ENCODE data around the gene MYPN. TPM values are rescaled to one million over a fixed set of nuclear protein-coding genes. Genes with fewer than 3 reads are reported as not detected.
A peak's percentile ranks its signal among the peaks of the same experiment; 100 is the strongest.

Gene MYPN
- total RNA-seq, 2 donors from 2014 or later = not detected

DNA sequence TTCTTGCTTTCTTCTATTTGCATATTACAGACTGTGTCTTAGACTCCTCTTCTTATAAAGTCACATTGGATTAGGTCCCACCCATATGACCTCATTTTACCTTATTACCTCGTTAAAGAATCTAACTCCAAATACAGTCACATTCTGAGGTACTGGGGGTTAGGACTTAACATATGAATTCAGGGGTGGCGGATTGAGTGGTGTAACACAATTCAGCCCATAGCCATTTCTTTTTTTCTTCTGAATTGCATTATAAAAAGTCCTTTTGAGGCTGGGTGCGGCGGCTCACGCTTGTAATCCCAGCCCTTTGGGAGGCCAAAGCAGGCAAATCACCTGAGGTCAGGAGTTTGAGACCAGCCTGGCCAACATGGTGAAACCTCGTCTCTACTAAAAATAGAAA lies 27.4 kb upstream of the MYPN start:
- peaks cover 6% of the 10 kb centered on the region for H3K4me1 Mint-ChIP-seq (ENCODE audit: low read depth)
- no peak overlapping the region for H3K4me3 Mint-ChIP-seq
- peaks cover 7% of the 10 kb centered on the region for H3K27me3 Mint-ChIP-seq (ENCODE audit: low read depth)
- H3K27ac Mint-ChIP-seq = no peak overlapping the region
- no peak for DNase-seq
- no peak for ATAC-seq (replicated peaks in 1 of 2)
- H3K9me3 Mint-ChIP-seq = no peaks in the 10 kb centered on the region
- H3K36me3 Mint-ChIP-seq (ENCODE audit: insufficient read depth in 2 of 2) = no peaks in the 10 kb centered on the region

DNA sequence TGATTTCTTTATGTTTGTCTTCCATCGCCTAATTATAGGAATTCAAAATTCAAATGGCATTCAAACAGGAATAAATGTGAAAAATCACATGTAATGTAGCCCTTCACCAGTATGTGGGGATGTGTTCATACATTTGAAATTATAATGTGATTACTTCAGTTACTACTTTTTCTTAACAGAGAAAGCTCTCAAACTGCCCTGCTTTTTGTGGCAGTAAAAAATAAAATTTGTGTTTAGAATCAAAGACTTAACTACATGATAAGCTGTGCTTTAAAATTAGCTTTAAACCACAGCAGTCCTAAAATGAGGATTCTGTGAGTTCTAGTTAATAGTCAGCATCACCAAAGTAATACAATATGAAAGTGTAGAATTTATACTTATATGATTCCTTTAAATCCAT lies 26.4 kb upstream of the MYPN start:
- Mint-ChIP-seq H3K9me3 (no peaks in the 10 kb centered on the region), H3K4me3 (no peak overlapping the region), H3K27ac (no peak overlapping the region), H3K4me1 (ENCODE audit: low read depth) (peaks cover 4% of the 10 kb centered on the region), H3K27me3 (ENCODE audit: low read depth) (peaks cover 7% of the 10 kb centered on the region), H3K36me3 (ENCODE audit: insufficient read depth in 2 of 2) (no peaks in the 10 kb centered on the region)
- no peak for DNase-seq
- no peak for ATAC-seq (replicated peaks in 1 of 2)

DNA sequence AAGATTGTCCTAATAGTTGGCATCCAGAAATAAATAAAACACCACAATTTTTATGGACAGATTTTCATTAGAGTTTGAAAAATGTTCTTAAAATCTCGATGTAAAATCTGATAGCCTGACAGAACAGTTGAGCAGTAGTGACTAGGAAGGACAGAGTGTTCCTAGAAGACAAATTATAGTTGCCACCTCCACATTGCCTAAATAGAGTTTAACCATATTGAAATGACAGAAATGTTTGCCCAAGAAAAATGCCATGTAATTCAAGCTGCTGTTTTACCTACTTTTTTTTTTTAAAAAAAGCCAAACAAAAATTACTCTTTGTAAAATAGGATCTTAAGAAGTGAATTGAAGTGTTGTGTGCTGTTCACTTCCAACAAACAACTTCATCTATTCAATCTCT lies 25.3 kb upstream of the MYPN start:
- Mint-ChIP-seq H3K36me3 (ENCODE audit: insufficient read depth in 2 of 2) (no peaks in the 10 kb centered on the region), H3K9me3 (no peaks in the 10 kb centered on the region), H3K27me3 (ENCODE audit: low read depth) (peaks cover 7% of the 10 kb centered on the region), H3K4me3 (no peak overlapping the region), H3K4me1 (ENCODE audit: low read depth) (peaks cover 14% of the 10 kb centered on the region), H3K27ac (no peak overlapping the region)
- ATAC-seq (replicated peaks in 1 of 2) (no peak), DNase-seq (no peak)

DNA sequence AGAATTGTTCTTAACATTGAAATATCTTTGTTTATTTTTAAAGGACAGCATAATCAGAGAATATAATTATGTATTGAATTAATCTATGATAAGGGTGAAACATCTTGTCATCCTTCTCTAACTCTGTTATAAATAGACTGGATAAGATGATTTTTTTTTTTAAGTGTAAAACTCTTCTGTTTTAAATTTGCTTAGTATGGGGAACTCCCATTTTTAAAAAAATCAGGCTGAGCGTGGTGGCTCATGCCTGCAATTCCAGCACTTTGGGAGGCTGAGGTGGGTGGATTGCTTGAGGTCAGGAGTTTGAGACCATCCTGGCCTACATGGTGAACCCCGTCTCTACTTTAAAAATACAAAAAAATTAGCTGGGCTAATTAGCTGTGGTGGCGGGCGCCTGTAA lies 24.8 kb upstream of the MYPN start:
- Mint-ChIP-seq H3K9me3 (no peaks in the 10 kb centered on the region), H3K27me3 (ENCODE audit: low read depth) (peaks cover 7% of the 10 kb centered on the region), H3K4me1 (ENCODE audit: low read depth) (peaks cover 17% of the 10 kb centered on the region), H3K27ac (no peak overlapping the region), H3K4me3 (no peak overlapping the region), H3K36me3 (ENCODE audit: insufficient read depth in 2 of 2) (no peaks in the 10 kb centered on the region)
- no peak for DNase-seq
- no peak for ATAC-seq (replicated peaks in 1 of 2)

DNA sequence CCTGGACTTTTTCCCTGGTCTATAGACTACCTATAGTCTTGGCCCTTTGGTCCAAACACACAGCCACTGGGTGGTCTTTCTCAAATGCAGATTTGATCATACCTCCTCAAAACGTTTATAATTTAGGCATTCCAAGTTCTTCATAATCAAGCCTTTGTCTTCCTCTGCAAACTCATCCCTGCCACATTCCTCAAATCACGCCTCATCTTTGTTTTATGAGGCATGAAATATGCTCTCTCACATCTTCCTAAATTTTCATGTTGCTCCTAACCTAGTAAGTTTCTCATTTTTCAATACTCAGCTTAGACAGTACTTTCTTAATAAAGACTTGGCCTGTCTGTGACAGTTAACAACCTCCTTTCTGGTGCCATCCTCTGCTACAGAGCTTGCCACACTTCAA lies 23.3 kb upstream of the MYPN start:
- Mint-ChIP-seq H3K27ac (no peak overlapping the region), H3K36me3 (ENCODE audit: insufficient read depth in 2 of 2) (no peaks in the 10 kb centered on the region), H3K27me3 (ENCODE audit: low read depth) (peaks cover 7% of the 10 kb centered on the region), H3K4me1 (ENCODE audit: low read depth) (peaks cover 19% of the 10 kb centered on the region), H3K9me3 (no peaks in the 10 kb centered on the region), H3K4me3 (no peak overlapping the region)
- ATAC-seq (replicated peaks in 1 of 2) (no peak), DNase-seq (no peak)

DNA sequence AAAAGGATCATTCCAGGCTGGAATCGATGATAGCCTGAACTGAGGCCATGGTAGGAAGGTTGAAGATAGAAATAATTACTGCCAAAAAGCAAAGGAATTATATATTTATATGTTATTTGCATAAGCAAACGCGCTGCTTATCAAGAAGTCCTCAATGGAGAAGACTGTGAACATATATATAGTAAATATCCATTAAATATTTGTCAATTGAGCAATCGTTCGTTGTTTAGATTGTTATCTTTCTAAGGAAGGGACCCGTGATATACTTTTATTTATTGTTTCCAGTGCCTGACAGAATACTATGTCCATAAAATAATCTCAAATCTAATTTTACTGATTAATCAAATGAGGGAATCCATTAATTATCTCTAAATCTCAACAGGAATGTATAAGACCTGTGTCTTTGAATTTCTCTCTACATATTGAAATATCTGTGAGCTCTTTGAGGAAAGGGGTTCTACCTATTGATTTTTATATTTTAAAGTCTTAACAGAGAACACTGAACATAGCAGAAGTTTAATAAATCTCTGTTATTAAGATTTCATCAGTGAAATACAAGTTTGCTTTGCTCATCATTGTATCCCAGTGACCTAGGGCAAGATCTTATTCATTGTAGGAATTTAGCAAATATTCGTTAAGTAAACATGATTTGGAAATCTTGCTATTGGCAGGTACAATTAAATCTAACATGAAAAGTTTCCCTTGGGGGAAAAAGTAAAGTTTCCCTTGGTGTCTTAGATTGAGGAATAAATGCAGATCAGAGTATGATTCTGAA lies 22.2 kb upstream of the MYPN start:
- peaks cover 19% of the 10 kb centered on the region for H3K4me1 Mint-ChIP-seq (ENCODE audit: low read depth)
- H3K9me3 Mint-ChIP-seq = no peaks in the 10 kb centered on the region
- no peak for ATAC-seq (replicated peaks in 1 of 2)

DNA sequence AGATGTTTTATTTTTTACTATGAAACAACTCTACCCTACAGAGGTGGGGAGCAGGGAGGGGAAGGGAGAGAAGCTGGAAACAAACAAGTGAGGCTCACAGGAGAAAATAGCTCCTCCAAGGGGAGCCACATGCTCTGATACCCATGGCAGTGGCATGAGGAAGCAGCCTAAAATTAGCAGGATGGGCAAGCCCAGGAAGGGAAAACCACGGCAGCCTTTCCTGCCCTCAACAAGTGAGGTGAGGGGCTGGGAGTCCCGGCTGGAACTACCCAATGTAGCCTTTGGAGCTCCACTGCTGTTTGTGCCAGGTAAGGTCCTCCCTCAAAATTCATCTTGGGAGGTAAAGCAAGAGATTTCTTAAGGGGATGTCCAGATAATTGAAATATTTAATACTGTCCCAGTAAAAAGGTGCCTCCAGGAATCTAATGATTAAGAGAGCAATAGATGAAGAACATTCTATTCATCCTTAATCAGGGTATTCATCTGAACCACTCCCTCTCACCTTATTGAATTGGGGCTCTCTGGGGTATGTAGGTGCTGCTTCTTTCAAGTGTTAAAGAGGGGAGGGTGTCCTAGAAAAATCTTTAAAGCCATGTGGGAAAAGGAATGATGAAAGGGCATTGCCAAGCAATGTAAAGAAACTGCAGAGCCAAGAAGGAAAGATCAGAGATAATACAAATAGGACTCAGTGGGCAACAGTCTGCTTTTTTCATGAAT lies 21.4 kb upstream of the MYPN start:
- Mint-ChIP-seq H3K27ac (no peak overlapping the region), H3K27me3 (ENCODE audit: low read depth) (peaks cover under 1% of the 10 kb centered on the region), H3K36me3 (ENCODE audit: insufficient read depth in 2 of 2) (no peaks in the 10 kb centered on the region), H3K4me1 (ENCODE audit: low read depth) (peaks cover 19% of the 10 kb centered on the region), H3K4me3 (no peak overlapping the region), H3K9me3 (no peaks in the 10 kb centered on the region)
- ATAC-seq (replicated peaks in 1 of 2) = no peak
- no peak for DNase-seq

More for the DNA sequence above, 22.2 kb upstream of the MYPN start:
- no peak overlapping the region for H3K4me3 Mint-ChIP-seq
- H3K27ac Mint-ChIP-seq = no peak overlapping the region
- no peaks in the 10 kb centered on the region for H3K36me3 Mint-ChIP-seq (ENCODE audit: insufficient read depth in 2 of 2)
- H3K27me3 Mint-ChIP-seq (ENCODE audit: low read depth) = peaks cover 7% of the 10 kb centered on the region
- DNase-seq = no peak

DNA sequence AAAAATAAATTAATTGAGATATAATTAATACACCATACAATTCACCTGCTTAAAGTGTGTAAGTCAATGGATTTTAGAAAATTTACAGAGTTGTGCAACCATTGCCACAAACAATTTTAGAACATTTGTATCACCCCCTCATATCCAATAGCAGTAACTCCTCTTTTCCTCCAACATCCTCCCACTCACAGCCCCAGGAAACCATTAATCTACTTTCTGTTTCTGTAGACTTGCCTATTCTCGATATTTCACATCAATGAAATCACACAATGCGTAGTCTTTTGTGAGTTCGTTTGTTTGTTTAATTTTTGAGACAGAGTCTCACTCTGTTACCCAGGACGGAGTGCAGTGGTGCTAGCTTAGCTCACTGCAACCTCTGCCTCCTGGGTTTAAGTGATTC lies 20.5 kb upstream of the MYPN start:
- peak in 1 of 2 donors; percentile 19 for DNase-seq
- ATAC-seq (replicated peaks in 1 of 2) = peak; percentile 62 to 77
- H3K4me1 Mint-ChIP-seq (ENCODE audit: low read depth) = peaks cover 19% of the 10 kb centered on the region
- H3K36me3 Mint-ChIP-seq (ENCODE audit: insufficient read depth in 2 of 2) = no peaks in the 10 kb centered on the region
- peak overlapping the region; percentile 5 to 9 for H3K4me3 Mint-ChIP-seq
- H3K9me3 Mint-ChIP-seq = no peaks in the 10 kb centered on the region
- no peak overlapping the region for H3K27ac Mint-ChIP-seq
- H3K27me3 Mint-ChIP-seq (ENCODE audit: low read depth) = no peaks in the 10 kb centered on the region

DNA sequence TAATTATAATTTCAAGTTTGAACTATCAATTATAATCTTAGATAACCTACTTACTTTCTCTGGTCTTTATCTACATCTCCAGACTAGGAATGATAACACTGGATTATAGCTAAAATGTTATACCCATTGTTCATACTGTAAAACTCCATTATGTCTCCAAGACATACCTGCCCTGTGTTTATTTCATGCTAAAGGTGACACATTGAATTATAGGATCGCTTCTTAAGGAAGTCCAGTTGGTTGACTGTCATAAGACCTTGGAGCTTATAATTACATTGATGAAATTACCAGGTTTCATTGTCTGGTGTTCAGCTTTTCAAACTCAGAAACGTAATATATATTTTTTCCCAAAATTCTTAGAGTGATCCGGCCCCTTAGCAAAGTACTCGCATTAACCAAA lies 18.7 kb upstream of the MYPN start:
- H3K36me3 Mint-ChIP-seq (ENCODE audit: insufficient read depth in 2 of 2) = no peaks in the 10 kb centered on the region
- peaks cover 23% of the 10 kb centered on the region for H3K4me1 Mint-ChIP-seq (ENCODE audit: low read depth)
- no peak overlapping the region for H3K27ac Mint-ChIP-seq
- H3K27me3 Mint-ChIP-seq (ENCODE audit: low read depth) = no peaks in the 10 kb centered on the region
- DNase-seq (no peak), ATAC-seq (replicated peaks in 1 of 2) (no peak)
- no peak overlapping the region for H3K4me3 Mint-ChIP-seq
- H3K9me3 Mint-ChIP-seq = no peaks in the 10 kb centered on the region

DNA sequence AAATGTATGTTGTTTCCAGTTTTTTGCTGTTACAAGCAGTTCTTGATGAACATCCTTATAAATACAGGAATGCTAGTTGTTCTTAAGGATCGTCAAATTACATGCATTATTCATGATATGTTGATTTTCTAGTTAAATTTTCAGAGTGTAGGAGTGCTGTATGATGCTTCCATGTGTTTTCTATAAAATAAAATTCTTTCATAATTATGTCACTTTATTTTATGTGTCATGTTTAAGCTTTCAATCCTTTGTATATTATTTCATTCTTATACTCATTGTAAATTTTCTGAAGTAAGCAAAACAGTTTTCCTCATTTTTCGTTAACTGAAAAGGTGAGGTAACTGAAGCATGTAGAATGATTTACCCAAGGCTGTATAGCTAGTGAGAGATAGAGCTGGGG lies 16.8 kb upstream of the MYPN start:
- Mint-ChIP-seq H3K4me1 (ENCODE audit: low read depth) (peaks cover 23% of the 10 kb centered on the region), H3K4me3 (no peak overlapping the region), H3K36me3 (ENCODE audit: insufficient read depth in 2 of 2) (no peaks in the 10 kb centered on the region), H3K27me3 (ENCODE audit: low read depth) (no peaks in the 10 kb centered on the region), H3K27ac (no peak overlapping the region), H3K9me3 (no peaks in the 10 kb centered on the region)
- no peak for ATAC-seq (replicated peaks in 1 of 2)
- DNase-seq = no peak

DNA sequence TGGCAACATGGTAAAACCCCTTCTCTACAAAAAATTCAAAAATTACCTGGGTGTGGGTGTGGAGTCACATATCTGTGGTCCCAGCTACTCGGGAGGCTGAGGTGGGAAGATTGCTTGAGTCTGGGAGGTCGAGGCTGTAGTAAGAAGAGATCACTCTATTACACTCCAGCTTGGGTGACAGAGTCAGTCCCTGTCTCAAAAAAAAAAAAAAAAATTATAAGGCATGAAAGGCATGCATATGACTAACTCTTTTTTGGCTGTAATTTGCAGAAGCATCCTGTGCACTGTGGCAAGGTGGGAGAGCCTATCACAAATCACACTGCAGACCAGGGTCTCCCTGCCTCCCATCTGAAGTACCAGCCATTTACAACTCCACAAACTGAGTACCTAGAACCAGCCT lies 14.1 kb upstream of the MYPN start:
- Mint-ChIP-seq H3K36me3 (ENCODE audit: insufficient read depth in 2 of 2) (no peaks in the 10 kb centered on the region), H3K27ac (no peak overlapping the region), H3K27me3 (ENCODE audit: low read depth) (no peaks in the 10 kb centered on the region), H3K9me3 (no peaks in the 10 kb centered on the region), H3K4me1 (ENCODE audit: low read depth) (peaks cover 4% of the 10 kb centered on the region), H3K4me3 (no peak overlapping the region)
- DNase-seq (no peak), ATAC-seq (replicated peaks in 1 of 2) (no peak)

DNA sequence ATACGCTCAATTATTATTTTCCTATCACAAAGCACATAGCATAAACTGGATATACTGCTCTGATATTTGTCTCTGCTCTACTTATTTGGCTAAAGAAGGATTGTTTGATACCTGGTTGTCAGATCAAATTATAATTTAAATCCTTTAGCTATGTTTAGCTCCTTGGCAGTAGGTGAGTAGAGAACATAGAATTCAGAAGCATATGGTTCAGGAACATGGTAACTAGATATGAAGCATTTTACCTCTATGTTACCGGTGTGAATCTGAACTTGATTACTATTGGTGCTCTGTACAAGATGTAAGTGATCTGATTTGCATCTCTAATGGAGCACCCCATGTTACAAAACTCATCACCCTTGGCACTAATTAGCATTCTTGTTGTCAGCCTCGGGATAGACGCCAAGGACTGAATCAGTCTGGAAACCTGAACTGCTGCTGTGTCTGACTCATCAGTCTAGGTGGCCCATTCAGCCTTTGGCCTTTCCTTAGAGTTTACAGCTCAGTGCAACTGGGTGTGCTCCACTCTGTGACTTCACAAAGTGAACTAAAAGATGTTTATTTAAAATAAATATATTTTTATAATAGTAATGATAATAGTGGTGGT lies 12.3 kb upstream of the MYPN start:
- Mint-ChIP-seq H3K27me3 (ENCODE audit: low read depth) (no peaks in the 10 kb centered on the region), H3K4me3 (no peak overlapping the region), H3K27ac (no peak overlapping the region), H3K4me1 (ENCODE audit: low read depth) (peaks cover 4% of the 10 kb centered on the region), H3K9me3 (no peaks in the 10 kb centered on the region), H3K36me3 (ENCODE audit: insufficient read depth in 2 of 2) (no peaks in the 10 kb centered on the region)
- no peak for DNase-seq
- ATAC-seq (replicated peaks in 1 of 2) = no peak

DNA sequence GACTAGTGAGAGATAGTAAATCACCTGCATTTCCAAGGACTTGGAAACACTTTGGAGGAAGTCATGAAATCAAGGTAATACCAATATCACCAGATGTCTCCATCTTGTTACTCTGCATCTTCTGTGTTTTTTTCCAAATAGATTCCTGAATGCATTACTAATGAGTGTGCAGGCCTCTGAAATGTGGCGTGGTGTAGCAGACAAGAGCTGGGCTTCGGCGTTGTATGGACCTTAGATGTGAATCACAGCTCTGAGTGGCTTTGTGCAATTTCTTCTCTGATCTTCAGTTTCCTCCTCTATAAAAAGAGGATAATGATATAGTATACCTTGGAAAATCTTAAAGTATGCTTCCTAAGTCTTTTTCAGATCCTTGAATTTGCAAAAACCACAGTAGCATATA lies 9.6 kb upstream of the MYPN start:
- Mint-ChIP-seq H3K27me3 (ENCODE audit: low read depth) (no peaks in the 10 kb centered on the region), H3K4me1 (ENCODE audit: low read depth) (peaks cover 3% of the 10 kb centered on the region), H3K9me3 (no peaks in the 10 kb centered on the region), H3K27ac (no peak overlapping the region), H3K4me3 (no peak overlapping the region), H3K36me3 (ENCODE audit: insufficient read depth in 2 of 2) (no peaks in the 10 kb centered on the region)
- ATAC-seq (replicated peaks in 1 of 2) = no peak
- DNase-seq = no peak

Measured in activated T-cell treated with anti-CD3 and anti-CD28 coated beads, Interleukin-2, amount 50 U/mL, for 72 hours (primary cell).